Endothelial cell of hepatic sinusoid (primary cell): ENCODE results near the gene PPFIA2.

Experiments used
- in situ Hi-C: cut with HindIII; loops from 2 replicates; pipeline ENCODE4 v1.10.0; 2017; ENCODE audit warnings: low sequenced_read_pairs

Gene PPFIA2

DNA sequence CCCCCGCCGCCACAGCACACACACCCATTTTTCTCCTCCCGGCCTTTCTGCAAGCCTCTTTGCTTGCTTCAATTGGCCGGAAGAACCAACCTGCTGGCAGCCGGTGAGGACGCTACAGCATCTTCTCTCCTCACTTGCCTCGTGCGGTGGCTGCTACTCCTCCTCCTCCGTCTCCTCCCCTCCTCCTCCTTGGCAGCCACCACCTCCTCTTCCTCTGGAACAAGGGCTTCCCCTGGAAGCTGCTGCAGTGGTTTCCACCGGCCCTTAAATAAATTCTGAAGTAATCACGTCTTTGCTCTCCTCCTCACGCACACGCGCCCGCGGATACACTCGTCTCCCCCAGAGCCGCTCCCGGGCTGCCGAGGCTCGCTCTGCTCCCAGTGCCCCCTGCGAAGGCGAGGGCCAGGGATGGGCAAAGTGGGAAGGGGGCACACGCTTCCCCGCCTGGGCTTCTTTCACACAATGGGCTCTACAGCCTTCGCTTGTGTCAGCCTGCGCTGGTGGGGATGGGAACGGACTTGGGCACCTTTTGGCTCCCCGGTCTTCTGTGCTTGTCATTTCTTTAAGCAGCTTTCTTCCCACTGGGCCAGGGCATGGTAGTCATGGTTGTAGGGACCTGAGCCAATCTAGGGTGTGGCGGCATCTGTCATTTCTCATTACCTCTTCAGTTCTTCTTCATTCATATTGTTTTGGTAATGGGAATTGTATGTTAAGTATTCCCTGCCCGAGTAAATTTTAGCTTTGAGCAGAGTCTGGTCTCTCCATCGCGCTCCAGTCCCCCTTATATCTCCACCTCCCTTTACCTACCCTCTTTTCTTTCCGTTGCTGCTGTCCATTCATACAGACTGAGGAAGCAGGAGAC, at the start of gene PPFIA2:
PPFIA2 (minus strand) TSS at position 161 of the 862 bp plus-strand sequence.
- in situ Hi-C loops: no loop called here

DNA sequence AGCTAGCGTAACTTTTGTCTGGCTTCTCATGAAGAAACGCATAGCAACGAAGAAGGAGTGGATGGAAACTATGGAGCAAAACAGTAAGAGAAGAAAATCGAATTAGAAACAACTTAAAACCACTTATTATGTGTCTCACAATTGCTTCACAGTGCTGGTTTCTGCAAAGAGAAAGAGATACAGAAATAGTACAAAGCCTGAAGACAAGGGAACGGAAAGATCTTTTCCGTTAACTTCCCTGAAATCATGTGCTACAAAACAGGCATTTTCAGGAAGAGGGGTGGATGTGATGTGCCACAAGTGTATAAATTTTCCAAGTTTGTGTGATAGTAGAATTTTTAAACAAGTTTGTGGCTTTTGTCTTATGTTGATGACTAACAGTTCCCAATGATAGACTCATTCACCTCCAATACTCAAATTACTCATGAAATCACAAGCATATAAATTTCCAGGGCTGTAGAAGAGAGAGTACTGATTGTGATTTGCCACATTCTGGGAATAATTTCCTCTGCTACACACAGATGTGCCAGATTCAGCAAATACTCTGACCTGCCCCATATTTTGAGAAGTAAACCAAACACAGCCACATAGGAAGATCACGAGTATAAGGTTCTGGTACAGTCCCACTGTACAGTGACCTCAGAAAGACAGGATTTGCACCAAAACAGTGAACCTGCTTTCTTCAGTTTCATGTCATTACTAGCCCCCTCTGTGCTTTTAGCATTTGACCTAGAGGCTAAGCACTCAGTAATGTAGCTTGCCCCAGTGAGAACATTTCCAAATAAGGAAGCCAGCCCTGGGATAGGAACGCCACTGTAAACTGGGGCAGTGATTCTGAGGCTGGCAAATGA, 41.4 kb upstream of the PPFIA2 start:
- in situ Hi-C loops: no loop called here

- in situ Hi-C loops: no loop called here
These were observed 39.1 kb upstream of the PPFIA2 start for GRCh38 chr12:81798294-81798693.

- in situ Hi-C loops: no loop called here
These were observed 38.0 kb upstream of the PPFIA2 start for GRCh38 chr12:81797100-81797499.

- in situ Hi-C loops: no loop called here
These were observed 33.5 kb upstream of the PPFIA2 start for GRCh38 chr12:81792666-81793065.

DNA sequence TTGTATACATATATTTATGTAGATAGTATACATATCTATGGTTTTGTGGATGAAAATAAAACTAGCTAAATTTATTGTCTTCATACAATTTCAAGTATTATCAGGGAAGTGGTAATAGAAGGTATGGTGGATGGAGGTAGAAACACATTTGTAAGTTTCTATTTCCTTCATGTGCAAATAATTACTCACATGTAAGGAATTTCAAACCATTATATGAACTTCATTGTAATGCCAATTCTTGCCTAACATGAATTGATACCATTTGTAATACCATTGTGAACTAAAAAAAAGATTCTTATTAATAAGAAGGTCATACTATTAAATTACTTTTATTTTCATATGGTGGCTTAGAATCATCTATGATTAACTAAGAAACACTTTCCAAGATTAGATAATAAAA, 20.1 kb upstream of the PPFIA2 start:
- in situ Hi-C loops: no loop called here

DNA sequence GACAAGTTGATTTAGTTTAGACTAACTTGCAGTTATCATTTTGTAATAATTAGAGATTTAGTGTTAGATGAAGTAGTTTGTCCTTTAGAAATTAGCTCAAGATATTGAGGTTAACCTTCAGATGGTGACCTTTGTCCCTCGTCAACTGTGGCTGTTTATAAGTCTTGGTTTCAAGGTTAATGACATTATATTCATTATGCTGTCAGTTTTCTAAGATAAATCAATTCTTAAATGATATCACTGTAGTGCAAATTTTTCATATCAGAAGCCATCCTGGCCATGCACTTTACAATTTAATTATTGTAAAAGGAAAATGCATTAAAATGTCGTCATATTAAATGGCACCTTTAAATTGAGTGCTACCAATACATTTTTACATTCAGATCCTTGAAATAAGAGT, 19.6 kb upstream of the PPFIA2 start:
- in situ Hi-C loops: no loop called here

GRCh38 chr12:81758421-81759189, 545 bp downstream of the PPFIA2 start:
- in situ Hi-C loops: no loop called here

DNA sequence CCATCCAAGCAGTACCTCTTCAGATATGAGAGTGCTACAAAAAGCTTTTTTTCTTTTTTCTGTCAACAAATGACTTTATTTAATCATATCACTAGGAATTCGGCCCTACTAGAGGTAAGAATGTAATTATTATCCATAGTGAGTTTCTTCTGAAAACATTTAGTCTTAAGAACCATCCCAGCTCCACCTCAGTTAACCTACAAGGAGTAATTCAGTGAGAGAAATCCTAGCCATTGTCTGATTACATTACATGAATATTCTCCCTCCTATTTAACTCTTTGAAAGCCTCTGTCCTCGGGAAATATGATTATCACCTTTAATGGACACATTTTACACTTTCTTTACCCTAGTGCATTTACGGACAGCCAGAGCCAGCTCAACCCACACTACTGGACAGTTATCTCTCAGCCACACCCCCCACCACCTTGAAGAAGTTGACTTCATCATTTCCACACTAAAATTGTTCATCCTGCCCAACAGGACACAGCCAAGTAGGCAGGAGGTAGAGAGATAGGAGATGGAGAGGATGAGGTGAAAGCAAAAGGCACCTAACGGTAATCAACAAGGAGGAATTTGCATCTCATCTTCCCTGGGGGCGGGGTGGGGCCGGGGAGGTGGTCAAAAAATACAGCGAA, 1.3 kb downstream of the PPFIA2 start:
- in situ Hi-C loops: no loop called here

DNA sequence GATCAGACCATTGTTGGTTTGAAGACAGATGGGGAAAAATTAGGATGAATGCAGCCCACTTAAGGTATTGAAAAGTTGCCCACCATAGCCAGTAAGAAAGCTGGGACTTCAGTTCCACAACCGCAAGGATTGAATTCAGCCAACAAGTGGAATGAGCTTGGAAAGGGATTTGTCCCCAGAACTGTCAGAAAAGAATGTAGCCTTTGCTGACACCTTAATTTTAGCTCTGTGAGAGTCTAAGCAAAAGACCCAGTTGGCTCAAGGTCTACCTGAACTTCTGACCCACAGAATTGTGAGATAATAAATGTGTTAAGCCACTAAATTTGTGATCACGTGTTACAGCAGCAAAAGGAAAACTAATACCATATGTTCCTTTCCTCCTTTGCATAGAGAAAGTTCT, 29.4 kb downstream of the PPFIA2 start:
- in situ Hi-C loops: no loop called here

DNA sequence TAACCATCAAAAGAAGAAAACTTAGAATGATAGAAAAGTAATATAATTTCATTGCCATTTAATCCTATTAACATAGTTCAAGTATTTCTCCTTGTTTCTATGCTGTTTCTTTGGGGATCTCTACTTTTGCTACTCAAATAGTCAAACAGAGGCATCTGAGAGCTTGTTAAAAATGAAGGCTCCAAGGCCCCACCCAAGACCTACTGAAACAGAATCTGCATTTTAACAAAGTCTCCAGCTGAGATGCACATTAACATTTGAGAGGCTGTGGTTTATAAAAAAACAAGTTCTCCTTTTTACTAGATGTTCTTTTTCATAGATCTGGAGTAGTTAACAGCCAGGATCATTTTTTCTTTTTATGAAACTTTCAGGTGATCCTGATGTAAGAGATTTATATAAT, 31.8 kb downstream of the PPFIA2 start:
- in situ Hi-C loops: no loop called here

DNA sequence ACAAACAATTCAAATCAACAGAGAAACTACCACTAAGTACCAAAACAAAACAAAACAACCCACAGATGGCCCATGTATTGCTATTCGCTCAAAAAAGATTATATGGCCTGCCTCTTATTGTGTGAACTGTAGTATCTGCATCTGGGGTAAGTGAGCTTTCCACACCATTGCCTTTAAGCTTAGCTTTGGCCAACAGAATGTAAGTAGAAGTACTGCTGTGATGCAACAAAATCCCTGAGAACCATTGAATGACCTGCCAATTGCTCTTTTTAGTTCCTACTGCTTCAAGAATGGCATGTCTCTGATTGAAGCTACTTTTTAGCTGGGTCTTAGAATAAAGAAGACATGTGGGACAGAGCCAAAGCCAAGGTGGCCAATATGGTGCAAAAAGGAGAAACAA, 32.5 kb downstream of the PPFIA2 start:
- in situ Hi-C loops: no loop called here

DNA sequence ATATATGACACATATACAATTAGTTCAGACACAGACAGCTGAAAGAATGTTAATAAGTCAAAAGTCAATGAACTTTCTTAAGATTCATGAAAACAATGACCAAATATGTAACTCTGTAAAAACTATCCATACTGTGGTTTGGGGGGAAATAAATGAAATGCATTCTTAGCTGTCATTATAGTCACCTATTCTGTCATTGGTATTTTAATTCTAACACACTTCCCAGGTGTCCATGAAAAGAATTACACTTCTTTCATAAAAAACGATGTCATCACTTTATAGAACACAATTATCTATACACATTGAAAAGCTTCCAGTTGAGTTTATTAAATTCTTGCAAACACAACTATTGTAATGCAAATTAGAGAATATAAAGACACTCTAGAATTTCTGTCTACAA, 35.8 kb downstream of the PPFIA2 start:
- in situ Hi-C loops: no loop called here

DNA sequence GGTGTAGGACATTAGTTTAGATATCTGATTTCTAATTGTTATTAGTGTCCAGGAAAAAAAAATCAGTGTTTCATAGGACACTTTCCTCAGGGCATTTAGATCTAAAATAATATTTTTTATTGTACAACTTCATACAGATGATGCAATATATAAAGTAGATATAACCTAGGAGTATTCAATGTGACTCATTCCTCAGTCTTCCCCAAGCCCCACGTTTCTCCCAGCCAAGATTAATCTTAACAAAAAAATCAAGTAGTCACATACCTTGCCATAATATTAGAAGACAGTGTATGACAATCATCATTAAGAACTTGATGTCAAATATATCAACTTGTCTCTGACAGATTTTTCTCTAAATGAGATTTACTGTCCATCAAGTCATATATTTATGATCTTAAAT, 37.1 kb downstream of the PPFIA2 start:
- in situ Hi-C loops: no loop called here

DNA sequence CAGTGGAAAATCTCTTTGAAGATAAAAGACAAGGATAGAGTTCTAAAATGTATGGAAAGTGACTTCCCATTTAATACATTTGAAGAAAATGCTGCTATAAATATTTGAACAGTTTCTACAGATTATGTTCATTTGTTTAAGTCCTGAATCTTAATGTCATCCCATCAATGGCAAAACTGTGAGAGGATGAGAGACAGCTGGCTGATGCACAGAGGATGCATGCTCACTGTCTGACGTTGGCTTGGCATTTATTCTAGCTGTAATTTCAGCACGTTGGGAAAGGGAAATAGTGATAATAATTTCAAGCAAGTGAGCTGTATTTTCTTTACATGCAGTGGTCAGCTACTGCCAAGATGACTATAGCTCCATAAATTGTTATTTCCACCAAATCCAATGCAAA, 40.5 kb downstream of the PPFIA2 start:
- in situ Hi-C loops: no loop called here

GRCh38 chr12:81712536-81712935, 46.6 kb downstream of the PPFIA2 start:
- in situ Hi-C loops: no loop called here

GRCh38 chr12:81705586-81705985, 53.6 kb downstream of the PPFIA2 start:
- in situ Hi-C loops: no loop called here

DNA sequence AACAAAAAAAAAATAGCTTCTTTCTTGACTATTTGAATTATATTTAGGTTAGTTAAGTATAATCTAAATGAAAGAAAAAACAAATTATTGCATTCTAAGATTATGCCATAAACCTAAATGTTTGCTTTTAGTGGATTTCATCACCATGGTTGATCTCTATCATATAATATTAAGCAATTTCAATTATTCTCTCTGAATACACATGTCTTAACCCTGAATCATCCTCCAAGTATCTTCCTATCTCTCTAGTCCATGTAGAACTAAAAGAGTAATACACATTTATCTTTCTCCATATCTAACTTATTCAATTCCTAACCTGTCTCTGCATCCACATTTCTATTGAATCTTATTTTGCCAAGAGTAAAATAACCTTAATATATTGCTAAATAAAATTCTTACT, 59.6 kb downstream of the PPFIA2 start:
- in situ Hi-C loops: no loop called here

- in situ Hi-C loops: no loop called here
These were observed 67.1 kb downstream of the PPFIA2 start for GRCh38 chr12:81692008-81692407.

GRCh38 chr12:81683881-81684280, 75.3 kb downstream of the PPFIA2 start:
- in situ Hi-C loops: no loop called here

GRCh38 chr12:81679614-81680013, 79.5 kb downstream of the PPFIA2 start:
- in situ Hi-C loops: no loop called here
